Activated T-helper 1 cell treated with Interleukin-2 at 50 U/mL for 16 hours (primary cell): ENCODE measurements around the gene PRPF4.
"Not testable (repeated sequence)": the region's sequence is repeated elsewhere in the genome, so short reads cannot be mapped to it uniquely, and the experiment has no call there.

Experiments
- DNase-seq: peaks from one replicate; pipeline ENCODE4 v3.0.0-alpha.2; 2020; ENCODE audit warnings: low read depth

Gene PRPF4

DNA sequence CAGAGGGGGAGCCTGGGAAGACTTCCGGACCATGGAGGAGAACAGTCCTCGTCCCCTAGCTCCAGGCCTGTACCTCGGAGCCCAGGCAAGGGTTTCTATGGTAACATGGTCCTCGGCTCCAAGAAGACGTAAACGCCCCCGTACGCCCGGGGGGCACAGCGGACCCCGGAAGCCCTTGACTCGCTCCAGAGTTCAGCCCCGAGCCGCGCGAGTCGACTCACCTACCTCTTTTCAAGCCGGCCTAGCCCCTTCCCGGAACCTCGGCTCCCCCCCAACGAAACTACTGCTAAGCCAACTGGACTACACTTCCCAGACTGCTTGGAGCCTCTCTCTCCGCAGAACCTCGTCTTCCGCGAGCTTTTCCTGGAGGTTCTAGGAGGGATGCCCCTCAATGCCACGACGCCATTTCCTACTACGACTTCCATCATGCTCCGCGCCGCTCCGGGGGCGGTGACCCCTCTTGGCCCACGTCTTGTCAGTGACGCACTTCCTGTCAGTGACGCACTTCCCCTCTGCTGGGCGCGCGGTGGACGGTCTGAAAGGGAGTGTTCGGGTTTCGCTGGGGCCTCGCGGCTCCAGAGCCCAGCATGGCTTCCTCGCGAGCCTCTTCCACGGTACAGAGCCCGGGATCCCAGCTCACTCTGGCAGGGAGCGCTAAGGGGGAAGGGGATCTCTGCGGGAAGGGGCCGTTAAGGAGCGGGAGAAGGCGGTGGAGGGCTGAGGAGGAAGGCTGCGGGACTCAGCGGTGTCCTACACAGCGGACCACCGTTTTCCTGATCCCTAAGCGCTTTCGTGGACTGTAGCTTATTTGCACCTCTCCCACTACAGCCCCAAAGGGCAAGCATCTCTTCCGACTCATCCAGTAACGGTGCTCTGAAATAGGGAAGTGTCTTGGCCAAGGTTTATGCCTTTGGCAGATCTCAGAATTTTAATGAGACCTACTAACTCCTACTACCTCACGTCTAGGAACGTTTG is at the start of gene PRPF4, which contains the start of gene CDC26:
TSS of gene PRPF4 (plus strand) at position 502 of the 975 bp plus-strand sequence. CDS start at position 588, 86 bp downstream.
TSS of gene CDC26 (minus strand) at position 416 of the 975 bp plus-strand sequence. CDS start 3,065 bp downstream, outside the sequence.
- peak; percentile 91 for DNase-seq

DNA sequence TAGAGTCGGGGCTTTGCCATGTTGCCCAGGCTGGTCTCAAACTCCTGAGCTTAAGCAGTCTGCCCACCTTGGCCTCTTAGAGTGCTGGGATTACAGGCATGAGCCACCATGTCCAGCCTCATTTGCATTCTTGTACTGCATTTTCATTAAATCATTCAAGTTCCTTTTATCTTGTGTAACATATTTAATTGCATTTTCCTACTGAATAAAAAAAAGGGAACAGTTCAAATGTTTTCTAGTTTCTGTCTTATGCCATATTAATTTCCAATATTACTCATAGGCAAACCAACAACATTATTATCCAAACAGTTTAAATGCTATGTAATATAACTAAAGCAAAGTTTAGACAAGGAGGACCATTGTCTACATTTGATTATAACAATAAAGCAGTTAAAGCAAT is 48.0 kb upstream of the PRPF4 start:
- no peak for DNase-seq

DNA sequence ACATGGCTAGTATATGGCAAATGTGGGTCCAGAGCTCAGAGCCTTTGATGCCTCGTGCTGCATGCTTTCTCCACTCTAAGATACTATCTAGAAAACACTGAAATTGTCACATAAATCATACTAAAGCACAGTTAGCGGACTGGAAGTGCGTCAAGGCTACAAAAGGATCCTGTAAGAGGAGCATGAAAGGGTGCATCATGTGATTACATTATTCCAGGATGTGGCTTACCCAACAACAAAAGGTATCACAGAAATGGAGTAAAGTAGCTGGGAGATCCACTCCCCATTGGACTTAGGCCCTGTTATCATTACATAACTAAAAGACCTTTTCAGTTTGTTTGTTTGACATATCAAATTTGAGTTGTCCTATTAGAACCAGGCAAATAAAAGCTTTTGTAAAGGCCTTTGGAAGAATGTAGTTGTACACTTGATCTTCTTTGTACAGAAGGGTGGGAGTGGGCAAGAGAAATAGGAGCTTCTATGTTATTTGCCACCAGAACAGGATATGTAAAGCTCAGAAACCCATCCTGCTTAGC is 47.3 kb upstream of the PRPF4 start:
- DNase-seq, result no peak

DNA sequence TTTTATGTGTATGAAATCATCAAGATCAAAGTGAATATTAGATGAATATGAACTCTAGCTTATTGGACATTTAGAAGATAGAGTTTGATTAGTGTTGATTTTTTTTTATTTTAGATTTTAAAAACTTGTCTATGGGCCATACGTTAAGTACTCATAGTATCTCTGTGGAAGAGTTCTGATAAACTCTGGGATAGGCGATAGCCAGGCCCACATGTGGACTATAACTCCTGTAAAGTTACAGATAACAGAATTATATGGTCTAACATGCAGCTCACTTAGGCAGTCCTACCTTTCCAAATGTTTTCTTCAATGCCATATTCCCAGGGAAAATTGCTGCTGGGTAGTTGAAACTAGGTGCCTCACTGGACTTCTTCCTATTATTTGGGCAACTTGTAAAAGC is 43.8 kb upstream of the PRPF4 start:
- DNase-seq, result no peak

GRCh38 chr9:113235701-113236255 is 39.7 kb upstream of the PRPF4 start:
- DNase-seq, result not testable (repeated sequence)

GRCh38 chr9:113237026-113237425 is 38.4 kb upstream of the PRPF4 start:
- no peak for DNase-seq

DNA sequence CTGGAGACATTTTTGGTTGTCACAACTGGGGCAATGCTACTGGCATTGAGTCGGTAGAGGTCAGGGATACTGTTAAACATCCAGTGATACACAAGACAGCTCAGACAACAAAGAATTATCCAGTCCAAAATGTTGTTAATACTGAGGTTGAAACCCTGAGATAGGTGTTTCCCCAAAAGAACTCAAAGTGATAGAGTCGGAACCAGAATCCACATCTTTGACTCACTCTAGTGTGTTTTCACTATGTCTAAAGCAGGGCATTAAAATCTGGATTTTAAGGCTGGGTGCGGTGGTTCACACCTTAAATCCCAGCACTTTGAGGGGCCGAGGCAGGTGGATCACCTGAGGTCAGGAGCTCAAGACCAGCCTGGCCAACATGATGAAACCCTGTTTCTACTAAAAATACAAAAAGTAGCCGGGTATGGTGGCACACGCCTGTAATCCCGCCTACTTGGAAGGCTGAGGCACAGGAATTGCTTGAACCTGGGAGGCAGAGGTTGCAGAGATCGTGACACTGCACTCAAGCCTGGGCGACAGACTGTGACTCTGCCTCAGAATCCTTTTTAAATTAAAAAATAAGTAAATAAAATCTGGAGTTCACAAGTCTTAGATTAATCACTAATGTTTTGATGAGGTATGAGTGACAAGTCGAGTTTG is 37.1 kb upstream of the PRPF4 start:
- no peak for DNase-seq

- no peak for DNase-seq
These were observed 36.6 kb upstream of the PRPF4 start for GRCh38 chr9:113238859-113239232.

DNA sequence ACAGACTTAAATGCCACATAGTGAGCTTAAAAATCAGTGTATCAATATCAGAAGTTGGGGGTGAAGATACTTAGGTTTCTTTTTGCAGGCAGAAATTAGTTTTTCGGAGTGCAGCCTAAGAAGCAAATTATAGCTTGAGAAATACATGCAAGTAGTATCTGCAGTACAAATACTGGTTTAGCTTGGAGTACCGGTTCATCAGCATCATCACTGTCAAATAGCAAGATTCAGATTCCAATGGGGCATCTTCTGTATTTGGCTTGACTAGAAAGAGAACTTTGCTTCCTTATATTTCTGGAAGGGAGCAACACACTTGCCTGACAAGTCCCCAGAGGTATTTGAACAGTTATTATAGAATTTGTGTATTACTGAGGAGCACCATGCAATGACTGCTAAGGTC is 34.3 kb upstream of the PRPF4 start:
- DNase-seq, result no peak

GRCh38 chr9:113244556-113244955 is 30.9 kb upstream of the PRPF4 start:
- no peak for DNase-seq

DNA sequence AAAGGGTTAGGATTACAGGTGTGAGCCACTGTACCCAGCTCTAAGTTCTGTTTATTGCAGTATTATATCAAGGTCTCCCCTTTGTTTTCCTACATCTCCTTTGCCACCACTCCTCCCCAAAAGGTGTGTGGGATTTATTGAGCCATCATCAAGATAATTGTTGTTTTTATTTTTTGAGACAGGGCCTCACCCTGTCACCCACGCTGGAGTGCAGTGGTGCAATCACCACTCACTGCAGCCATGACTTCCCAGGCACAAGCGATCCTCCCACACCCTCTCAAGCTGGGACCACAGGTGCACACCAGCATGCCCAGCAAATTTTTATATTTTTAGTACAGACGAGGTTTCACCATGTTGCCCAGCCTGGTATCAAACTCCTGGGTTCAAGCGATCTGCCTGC is 29.6 kb upstream of the PRPF4 start:
- no peak for DNase-seq

GRCh38 chr9:113246928-113247327 is 28.5 kb upstream of the PRPF4 start:
- DNase-seq, result no peak

- no peak for DNase-seq
These were observed 27.8 kb upstream of the PRPF4 start for GRCh38 chr9:113247640-113248039.

- DNase-seq, result not testable (repeated sequence)
These were observed 25.8 kb upstream of the PRPF4 start for GRCh38 chr9:113249661-113250060.

- DNase-seq, result no peak
These were observed 24.7 kb upstream of the PRPF4 start for GRCh38 chr9:113250807-113251206.

DNA sequence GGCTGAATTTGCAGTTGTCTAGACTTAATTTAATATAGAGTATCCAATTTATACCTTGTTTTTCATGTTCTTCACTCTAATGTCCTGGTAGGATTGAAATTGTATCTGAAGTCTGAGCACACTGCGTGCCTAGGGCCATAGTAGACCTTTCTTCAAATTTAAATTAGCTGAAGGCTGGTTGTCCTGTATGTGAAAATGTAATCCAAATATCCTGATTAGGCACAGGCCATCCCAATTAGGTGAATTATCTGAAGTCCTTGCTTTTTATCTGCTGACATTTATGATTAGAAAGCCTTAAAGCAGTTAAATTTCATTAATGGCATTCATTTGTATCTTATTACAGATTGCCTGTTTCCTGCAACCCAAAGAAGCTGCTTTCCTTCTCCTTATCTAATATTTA is 20.5 kb upstream of the PRPF4 start:
- no peak for DNase-seq

- DNase-seq, result no peak
These were observed 20.0 kb upstream of the PRPF4 start for GRCh38 chr9:113255438-113255837.

- DNase-seq, result no peak
These were observed 17.6 kb upstream of the PRPF4 start for GRCh38 chr9:113257863-113258262.

DNA sequence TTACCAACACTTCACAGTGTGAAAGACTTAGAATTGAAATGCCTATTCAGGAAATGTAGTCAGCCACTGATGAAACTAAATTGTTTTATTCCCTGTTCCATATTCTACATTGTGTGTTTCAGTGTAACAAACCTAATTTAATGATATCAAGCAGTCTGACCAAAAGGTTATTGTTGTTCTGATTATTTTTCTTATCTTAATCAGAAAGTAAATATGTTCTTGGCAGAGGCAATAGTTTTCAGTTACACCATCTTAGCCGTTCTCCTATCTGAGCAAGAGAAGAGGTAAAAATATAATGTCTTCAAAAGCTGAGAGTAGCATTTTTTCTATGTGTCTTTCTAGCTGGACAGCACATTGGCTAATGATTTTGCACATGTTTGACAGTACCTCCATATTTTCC is 17.2 kb upstream of the PRPF4 start:
- DNase-seq, result no peak

DNA sequence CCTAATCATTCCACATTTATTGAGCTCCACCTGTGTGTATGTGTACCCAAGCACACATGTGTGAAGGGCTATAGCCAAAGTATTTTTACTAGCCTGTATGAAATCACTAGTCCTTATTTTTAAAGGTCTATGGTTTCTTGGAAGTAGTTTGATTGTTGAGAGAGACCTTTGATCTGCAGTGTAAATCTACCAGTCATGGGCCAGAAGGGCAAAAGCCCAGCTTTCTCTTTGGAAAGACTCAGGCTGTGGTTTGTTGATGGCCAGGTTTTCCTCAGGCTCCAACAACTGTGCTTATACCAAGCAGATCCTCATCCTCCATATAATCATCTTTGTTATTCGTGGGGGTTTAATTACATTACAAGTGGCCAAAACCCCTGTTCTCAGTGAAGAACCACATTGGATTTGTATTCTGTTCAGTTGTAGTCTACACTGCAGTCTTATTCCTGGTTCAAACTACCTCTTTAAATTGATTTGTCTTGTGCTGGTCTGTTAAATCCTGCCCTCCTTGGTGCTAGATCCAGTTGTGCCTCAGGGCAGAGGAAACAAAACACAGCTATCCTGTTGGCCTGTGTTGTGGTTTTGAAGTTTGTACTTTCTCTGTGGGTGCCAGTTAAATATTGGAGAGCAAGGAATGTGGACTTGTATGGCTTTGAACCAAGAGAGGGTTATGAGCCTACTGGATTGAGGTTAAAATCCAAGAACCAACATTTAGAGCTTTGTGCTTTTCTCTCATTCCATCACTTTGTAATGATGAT is 13.4 kb upstream of the PRPF4 start:
- DNase-seq, result no peak

DNA sequence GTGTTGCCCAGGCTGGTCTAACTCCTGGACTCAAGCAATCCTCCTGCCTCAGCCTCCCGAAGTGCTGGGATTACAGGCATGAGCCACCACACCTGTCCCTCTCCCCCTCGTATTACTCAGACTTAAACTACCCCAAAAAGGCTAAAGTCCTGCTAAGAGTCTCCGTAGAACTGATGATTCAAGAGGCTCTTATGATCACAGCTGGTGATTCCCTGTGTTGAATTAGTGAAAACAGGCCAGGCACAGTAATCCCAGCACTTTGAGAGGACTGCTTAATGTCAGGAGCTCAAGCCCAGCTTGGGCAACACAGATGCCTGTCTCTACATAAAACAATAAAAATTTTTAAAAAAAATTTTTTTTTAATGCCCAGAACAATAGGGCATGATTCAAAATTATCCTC is 9.3 kb upstream of the PRPF4 start:
- no peak for DNase-seq
